GM19351 (cell line): ENCODE data around the gene PRDM16.
"Not testable (repeated sequence)": the region's sequence is repeated elsewhere in the genome, so short reads cannot be mapped to it uniquely, and the experiment has no call there.

Experiments used
- ATAC-seq: cut with Tn5 transposase; IDR thresholded peaks from one replicate; pipeline ENCODE4 v1.9.1; 2021; ENCODE audit warnings: mild to moderate bottlenecking, moderate library complexity; ENCODE audit not compliant: unreplicated experiment

PRDM16 gene

DNA sequence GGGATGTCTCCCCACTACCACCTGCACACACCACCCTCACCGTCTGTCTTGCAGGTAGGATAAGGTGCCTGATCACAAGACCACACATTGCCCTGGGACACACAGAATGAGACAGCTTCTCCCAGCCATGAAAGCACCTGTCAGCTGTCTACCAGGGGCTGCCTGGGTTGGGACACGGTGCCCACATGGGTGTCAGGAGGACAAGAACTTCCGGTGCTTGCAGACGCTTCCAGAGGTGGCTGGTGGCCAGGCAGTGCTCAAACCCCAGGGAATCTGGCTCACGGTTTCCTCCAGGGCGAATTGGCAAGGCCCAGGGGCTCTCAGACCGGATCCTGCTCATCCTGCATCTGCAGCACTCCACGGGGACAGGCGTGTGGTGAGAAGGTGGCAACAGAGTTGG is 202.9 kb downstream of the PRDM16 start:
- no peak for ATAC-seq

DNA sequence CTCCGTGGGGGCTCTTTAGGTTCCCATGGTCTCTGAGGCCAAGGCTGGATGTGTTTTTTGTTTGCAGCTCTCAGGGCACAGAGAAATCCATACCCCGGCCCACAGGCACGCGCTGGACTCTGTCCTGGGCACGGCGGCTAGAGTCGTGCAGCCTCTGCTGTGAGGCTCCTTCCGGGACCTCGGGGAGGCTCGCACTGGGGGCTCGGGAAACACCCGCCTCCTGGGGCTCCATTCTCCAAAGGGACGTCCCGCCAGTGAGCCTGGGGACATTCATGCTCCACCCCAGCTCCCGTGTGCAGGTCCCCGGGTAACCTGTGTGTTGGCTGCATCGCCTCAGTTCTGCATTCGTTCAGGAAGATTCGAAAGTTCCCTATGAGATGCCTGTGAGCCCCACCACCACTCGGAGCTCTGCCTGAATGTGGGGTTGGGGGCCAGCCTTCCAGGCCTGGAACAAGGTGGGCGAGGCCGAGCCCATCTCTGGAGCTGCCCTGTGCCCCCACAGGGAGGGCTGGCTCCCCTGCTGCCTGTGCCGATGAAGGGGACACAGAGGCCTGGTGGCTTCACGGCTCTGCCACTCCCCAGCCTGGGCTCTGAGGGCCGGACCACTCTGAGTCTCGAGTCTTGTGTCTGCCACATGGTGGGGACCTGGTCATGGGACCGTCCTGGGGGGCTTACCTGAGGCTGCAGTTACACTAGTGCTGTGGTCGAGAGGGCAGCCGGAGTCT is 203.5 kb downstream of the PRDM16 start:
- ATAC-seq: no peak

DNA sequence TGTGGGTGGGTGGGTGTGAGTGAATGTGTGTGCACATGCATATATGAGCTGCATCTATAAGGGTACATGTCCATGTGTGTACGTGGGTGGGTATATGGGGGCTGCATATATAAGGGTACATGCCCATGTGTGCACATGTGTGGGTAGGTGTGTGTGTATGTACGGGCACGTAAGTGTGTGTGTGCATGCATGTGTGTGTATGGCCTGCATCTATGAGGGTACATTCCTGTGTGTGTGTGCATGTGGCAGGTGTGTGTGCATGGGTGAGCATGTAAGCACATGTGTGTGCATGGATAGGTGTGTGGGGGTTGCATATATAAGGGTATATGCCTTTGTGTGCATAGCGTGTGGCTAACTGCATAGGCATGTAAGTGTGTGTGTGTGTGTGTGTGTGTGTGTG is 204.4 kb downstream of the PRDM16 start:
- ATAC-seq: no peak

DNA sequence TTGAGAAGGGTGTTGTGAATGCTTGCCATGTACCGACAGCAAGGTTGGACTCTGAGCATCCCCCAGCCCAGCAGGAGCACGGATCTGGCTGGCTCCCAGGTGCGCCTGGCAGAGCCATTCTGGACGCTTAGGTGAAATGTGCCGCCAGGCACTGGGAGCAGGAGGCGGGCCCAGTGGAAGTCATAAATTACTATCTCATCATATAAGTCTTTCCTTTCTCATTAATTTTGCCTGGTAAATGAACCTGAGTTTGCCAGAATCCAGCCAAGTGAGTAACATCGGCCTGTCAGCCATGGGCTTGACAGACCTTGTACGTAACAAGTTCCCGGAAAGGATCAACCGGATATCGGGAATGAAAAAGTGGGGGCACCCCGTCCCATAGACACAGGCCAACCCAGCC is 206.0 kb downstream of the PRDM16 start:
- no peak for ATAC-seq

DNA sequence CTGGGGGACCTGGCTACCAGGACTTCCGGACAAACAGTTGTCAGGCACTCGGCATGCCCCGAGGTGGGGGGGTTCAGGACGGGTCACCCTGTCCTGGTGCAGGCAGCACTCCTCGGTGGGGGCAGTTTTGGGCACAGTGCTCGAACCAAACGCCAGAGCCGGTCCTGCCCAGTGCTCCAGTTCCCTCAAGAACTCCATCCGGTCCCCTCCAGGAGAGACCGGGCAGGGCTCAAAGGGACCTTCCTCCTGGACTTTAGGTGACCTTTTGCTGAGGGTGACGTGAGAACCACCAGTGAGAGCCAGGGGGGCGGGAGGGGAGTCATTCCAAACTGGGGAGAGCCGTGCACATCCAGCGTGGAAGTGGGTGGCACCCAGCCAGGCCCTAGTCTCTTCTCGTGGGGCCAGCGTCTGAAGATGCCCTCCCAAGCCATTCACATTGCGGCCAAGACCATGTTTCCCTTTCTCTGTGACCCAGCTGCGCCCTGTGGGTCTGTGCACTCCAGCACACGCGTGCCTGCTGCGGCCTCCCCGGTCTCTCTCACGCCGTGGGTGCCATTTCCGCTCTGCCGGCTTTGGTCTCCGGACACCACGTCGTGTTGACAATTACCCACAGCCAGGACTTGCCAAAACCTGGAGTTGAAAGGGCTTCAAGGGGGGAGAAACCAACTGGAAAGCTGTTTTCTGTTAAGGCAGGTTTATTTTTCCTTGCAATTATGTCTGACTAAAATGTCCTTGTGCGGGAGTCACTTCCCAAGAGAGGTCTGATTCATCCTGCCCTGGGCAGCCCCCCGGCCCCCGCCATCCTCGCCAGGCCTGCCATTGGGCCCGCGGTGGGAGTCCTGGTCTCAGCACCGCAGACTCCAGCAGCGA is 206.7 kb downstream of the PRDM16 start:
- no peak for ATAC-seq

DNA sequence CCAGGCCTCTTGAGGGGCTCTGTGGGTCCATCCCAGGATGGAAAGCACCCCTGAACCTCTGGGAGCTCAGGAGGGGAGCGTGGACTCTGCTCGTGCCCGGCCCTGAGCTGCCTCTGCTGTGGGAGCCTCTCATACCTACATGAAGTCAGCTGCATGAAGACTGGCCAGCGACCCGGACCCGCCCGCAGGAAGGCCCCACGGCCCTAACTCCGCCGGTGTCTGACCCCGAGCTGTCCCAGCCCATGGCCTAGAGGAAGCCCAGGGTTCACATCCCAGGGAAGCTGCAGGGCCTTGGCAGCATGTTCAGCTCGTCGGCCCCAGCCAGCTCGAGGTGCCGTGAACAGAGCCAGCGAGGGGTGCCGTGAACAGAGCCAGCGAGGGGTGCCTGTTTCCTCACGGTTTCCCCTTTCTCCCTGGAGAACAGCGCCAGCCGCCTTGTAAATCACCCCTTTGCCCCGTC is 207.4 kb downstream of the PRDM16 start:
- ATAC-seq: no peak

DNA sequence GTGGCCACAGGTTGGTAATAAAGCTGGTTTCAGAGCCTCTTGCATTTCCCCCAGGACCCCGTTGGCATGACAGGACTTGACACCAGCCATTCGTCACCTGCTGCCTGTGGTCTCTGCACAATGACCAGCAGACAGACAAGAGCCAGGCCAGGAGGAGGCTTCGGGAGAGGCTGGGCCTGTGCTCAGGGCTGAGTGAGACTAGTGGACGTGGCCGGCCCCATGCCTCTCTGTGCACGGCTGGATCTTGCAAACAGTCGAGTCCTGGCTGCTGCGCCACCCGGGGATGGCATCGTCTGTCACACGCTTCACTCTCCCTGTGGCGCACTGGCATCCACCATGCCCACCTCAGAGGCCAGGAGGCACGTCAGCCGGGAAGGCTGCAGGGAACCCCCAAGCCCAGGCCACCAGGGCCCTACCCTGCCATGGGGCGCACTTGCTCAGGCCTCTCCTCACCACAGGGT is 208.0 kb downstream of the PRDM16 start:
- ATAC-seq: no peak

DNA sequence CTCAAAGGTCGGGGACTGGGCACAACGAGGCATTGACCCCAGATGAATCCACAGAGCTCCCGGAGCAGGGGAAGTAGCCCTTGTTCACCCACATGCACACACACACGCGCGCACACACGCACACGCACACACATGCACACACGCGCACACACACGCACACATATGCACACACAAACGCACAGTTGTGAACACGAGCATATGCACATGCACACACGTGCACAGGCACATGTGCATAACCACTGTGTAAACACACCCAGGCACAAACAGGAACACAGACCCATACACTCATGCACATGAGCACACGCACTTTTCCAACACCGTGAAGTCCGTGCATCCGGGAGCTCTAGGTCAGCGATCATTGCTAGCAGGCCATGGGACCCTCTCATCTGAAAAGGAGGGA is 208.6 kb downstream of the PRDM16 start:
- ATAC-seq: no peak

DNA sequence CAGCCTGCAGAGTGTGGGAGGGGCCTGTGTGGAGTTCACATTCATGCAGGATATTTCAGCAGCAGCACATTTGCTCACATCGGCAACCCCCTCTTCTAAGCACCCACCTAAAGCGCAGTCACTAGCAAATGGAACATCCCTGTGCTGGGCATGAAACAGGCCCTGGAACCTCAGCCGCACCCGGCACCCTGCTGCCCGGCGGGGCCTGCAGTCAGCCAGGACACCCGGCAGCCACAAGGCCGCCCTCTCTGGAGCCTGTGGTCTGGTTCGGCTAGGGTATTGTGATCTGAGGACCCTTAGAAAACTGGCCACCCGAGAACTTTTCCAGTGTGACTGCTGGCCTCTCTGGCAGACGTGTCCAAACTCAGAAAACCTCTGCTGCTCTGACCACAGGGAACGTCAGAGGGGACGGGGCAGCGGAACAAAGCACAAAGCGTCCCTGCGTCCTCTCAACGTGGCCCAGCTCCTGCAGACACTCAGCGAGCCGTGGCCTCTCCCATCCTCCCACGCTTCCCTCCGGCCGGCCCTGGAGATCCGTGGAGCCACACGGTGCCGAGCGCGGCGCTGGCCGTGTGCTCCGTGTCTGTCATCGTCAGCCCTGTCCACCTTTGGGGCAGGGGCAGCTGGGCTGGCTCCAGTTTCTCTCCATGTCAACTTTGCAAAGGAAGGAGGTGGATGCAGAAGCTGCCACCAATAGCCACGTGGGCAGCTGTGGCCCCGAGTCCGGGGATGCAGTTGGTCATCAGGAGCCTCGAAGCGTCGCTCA is 209.6 kb downstream of the PRDM16 start:
- ATAC-seq: no peak

DNA sequence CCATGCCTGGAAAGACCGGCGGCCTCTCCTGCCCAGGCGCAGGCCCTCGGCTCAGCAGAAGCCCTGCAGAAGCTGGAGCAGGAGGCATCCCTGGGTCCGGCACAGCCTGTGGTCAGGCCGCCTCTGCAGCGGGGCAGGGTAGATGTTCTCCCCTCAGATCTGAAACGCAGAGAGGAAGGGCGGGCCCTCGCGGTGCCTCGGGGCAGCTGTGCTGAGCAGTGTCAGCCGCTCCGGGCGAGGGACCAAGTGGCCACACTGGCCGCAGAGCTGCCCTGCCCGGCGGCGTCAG is 210.1 kb downstream of the PRDM16 start:
- no peak for ATAC-seq

DNA sequence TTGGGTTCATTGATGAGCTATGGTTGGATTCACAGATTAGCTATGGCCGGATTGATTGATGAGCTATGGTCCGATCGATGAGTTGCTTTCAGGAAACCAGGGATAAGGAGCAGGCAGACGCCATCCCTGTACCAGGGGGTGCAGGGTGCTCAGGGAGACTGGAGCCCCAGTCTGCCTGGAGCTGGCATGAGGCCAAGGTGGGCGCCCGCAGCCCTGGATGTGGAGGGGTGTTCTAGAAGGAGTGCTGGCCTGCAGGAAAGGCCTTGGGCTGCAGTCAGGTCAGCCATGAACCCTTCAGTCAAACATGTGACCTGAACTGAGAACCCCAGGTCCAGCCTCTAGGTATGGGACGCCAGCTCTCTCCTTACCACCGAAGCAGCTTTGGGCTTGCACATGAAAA is 212.7 kb downstream of the PRDM16 start:
- ATAC-seq: no peak

DNA sequence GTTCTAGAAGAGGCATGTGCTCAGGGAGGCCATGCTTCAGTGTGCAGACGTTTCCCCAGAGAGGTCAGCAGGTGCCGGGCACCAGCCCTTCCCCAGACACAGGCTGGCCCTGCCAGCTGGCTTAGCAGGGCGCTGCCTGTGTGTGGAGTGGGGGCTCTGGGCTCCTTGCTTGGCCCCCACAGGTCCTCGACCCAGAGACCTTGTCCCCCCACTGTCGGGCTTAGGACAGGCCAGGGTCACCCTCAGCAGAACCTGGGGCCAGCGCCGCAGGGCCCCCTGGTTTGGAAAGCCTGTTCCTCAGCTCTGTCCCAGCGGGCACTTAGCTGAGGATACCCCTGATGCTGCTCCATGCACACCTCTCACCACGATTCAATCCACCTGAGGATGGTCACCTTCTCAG is 213.2 kb downstream of the PRDM16 start:
- no peak for ATAC-seq

DNA sequence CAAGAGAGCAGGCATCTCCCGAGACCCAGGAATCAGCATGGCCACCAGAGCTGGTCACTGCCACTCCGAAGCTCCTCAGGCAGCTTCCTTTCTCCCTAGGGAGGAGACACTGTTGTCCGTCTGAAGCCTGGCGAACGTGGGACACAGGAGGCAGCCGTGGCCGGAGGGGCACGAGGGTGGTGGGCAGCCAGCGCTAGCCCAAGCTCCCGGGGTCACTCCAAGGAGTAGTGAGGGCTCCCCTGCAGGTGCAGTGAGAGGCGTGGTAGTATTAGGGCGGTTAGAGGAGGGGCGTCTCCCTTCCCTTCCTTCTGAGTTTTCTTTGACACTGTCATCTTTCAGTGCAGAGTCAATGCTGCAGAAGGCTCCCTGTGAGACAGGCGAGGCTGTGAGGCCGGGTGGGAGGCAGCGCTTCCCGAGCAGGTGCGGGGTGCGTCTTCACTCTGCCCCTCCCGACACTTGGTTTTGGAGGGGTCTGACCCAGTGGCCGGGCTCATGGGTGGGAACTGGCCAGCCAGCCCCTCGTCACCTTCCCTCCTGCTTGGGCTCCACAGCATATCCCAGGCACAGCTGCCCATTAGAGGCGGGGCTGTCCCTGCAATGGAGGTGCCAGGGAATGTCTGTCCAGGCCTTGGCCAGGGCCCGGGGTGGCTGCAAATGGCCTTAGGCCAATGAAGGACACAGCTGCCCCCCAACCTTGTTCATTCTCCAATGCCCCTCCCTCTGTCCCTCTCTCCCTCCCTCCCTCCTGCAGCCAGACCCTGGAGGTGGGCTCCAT is 213.8 kb downstream of the PRDM16 start:
- no peak for ATAC-seq

DNA sequence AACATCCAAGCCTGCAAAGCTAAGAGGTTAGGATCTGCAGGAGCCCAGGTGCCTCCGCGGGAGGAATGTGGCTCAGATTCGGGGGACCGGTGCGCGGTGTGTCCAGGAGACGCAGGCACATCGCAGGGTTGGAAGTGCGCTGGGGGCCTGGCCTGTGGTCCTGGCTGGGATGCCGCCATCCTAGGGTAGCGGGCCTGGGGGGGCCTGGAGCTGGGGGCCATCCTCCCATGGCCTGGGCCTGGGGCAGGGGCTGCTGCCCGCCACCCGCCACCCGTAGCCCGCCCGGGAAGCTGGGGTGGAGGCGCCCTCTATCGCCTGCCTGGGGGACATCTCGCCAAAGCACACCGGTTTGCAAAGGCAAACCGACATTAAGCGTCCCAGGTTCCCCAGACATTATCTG is 214.8 kb downstream of the PRDM16 start:
- ATAC-seq: no peak

DNA sequence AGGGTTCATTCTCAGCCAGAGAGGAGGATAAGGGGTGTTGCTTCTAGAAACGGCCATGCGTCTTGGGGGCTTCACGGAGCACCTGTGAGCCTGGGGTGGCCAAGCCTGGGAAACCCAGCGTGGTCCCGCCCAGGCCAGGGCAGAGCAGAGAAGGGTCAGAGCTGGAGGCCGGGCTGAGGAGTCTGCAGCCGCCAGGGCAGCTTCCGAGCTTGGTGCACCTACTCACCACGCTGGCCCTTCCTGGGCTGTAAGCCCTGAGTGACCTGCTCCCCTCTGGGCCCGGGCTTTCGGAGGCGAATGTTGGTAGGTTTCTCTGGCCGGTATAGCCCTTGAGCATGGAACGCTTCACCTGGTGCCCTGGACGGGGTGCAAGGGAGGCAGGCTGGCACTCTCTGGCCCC is 215.7 kb downstream of the PRDM16 start:
- ATAC-seq: no peak

DNA sequence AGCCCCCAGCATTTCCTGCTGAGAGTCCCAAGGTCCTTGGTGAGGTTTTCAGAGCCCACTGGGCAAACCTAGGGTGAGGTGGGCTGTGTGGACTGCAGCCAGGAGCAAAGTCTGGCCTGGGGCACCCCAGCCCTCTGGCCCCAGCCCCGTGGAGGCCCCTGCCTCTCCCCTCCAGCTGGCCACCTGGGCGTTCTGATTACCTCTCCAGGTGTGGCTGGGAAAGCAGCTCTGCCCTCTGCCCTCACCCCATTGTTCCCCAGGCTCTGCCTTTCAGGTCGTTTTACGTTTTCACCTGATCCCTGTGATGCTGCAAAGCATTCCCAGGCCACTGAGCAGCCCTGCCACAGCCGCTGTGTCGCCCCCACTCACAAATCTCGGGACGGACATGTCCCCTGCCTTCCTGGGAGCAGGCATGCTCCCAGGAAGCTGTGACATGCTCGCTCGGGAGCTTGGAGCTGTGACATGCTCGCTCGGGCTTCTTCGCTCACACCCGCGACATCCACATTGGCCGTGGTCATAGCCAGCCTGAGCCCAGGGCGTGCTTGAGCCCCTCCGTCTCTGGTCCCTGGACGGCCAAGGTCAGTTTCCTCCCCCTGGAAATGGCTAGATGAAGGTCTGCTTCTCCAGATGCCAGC is 216.2 kb downstream of the PRDM16 start:
- ATAC-seq: no peak

DNA sequence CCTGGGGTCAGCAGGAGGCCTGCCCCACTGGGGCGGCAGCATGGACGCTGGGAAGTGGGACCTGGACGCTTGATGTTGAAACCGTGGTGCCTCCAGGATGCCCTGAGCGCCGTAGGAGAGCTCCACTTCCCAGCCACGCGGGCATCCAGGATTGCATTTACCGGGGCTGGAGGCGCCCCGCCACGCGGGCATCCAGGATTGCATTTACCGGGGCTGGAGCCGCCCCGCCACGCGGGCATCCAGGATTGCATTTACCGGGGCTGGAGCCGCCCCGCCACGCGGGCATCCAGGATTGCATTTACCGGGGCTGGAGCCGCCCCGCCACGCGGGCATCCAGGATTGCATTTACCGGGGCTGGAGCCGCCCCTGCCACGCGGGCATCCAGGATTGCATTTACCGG is 218.1 kb downstream of the PRDM16 start:
- ATAC-seq: not testable (repeated sequence)

DNA sequence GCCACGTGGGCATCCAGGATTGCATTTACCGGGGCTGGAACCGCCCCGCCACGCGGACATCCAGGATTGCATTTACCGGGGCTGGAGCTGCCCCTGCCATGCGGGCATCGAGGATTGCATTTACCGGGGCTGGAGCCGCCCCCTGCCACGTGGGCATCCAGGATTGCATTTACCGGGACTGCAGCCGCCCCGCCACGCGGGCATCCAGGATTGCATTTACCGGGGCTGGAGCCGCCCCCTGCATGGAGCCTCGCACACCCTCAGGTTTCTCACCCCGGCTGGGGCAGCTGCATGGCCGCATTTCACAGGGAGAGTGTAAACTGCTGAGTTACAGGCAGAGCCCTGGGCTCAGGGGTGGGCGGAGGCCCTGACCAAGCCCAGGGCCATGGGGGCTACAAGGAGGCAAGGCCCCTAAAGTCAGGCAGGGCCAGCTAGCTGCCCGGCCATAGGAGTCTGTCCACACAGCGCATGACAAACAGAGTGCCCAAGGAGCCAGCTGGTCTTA is 218.7 kb downstream of the PRDM16 start:
- ATAC-seq: no peak

DNA sequence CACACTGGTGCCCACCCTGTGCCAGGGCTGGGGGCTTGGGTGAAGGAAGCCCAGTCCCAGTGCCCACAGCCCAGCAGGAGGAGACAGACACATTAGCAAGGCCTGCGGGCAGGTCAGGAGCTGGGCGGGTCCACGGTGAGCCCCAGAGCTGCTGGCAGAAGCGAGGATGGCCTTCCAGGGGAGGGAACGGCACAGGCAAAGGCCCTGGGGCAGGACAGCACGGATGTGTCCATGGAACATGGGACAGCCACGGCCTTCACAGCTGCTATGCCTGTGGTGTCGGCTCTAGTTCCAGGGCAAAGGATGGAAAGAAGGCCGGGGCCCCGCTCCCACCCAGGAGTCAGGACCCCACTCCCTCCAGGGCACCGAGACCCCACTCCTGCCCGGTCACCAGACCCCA is 220.5 kb downstream of the PRDM16 start:
- ATAC-seq: no peak

DNA sequence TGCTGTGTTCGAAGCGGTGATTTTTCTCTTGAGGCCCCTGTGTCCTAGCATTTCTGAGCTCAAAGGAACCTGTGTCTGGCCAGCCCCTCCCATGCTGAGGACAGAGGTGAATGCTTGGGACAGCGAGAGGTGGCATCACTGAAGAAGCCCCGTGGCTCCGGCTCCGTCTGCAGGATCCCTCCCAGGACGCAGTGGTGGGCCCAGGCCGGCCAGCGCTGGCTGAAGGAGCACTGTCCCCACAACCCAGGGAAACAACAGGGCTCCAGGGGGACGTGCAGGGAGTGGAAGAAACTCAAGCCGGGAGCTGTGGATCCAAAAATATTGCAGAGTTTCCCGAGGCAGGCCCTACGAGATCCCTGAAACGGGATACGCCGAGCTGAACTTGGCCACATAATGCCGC is 221.4 kb downstream of the PRDM16 start:
- no peak for ATAC-seq
